ENCODE measurements around the gene NEK6.

NEK6 gene

GRCh38 chr9:124333203-124333579 is 75.4 kb downstream of the NEK6 start:
- Mint-ChIP-seq H3K4me1 (peaks cover 23% of the 10 kb centered on the region), H3K9me3 (peaks cover under 1% of the 10 kb centered on the region), H3K27ac (peak overlapping the region in 2 of 3 experiments; percentile 51 to 61), H3K36me3 (ENCODE audit: low read depth) (peaks cover 35% of the 10 kb centered on the region), H3K4me3 (peak overlapping the region in 1 of 3 experiments; percentile 34), H3K27me3 (ENCODE audit: low read depth) (peaks cover 4% of the 10 kb centered on the region)
- TF ChIP-seq CTCF (IDR thresholded peaks at IDR 0.05; ENCODE audit: unreplicated experiment in 3 of 3) = no peak

GRCh38 chr9:124334568-124335319 is 77.0 kb downstream of the NEK6 start:
- Mint-ChIP-seq H3K4me1 (peaks cover 23% of the 10 kb centered on the region), H3K9me3 (peaks cover 5% of the 10 kb centered on the region), H3K27ac (no peak overlapping the region), H3K4me3 (no peak overlapping the region), H3K27me3 (ENCODE audit: low read depth) (peaks cover 4% of the 10 kb centered on the region), H3K36me3 (ENCODE audit: low read depth) (peaks cover 41% of the 10 kb centered on the region)
- no peak for TF ChIP-seq CTCF (IDR thresholded peaks at IDR 0.05; ENCODE audit: unreplicated experiment in 3 of 3)

GRCh38 chr9:124335320-124335707 is 77.6 kb downstream of the NEK6 start:
- H3K4me3 Mint-ChIP-seq = no peak overlapping the region
- no peak overlapping the region for H3K27ac Mint-ChIP-seq
- H3K9me3 Mint-ChIP-seq = peaks cover 5% of the 10 kb centered on the region
- peaks cover 41% of the 10 kb centered on the region for H3K36me3 Mint-ChIP-seq (ENCODE audit: low read depth)
- peaks cover 17% of the 10 kb centered on the region for H3K4me1 Mint-ChIP-seq
- TF ChIP-seq CTCF (IDR thresholded peaks at IDR 0.05; ENCODE audit: unreplicated experiment in 3 of 3) = no peak
- H3K27me3 Mint-ChIP-seq (ENCODE audit: low read depth) = peaks cover 4% of the 10 kb centered on the region

- peaks cover 37% of the 10 kb centered on the region for H3K36me3 Mint-ChIP-seq (ENCODE audit: low read depth)
- no peak for TF ChIP-seq CTCF (IDR thresholded peaks at IDR 0.05; ENCODE audit: unreplicated experiment in 3 of 3)
- H3K27ac Mint-ChIP-seq = no peak overlapping the region
- peaks cover 9% of the 10 kb centered on the region for H3K4me1 Mint-ChIP-seq
- H3K9me3 Mint-ChIP-seq = peaks cover 5% of the 10 kb centered on the region
- no peak overlapping the region for H3K4me3 Mint-ChIP-seq
- H3K27me3 Mint-ChIP-seq (ENCODE audit: low read depth) = peaks cover 4% of the 10 kb centered on the region
Observed at GRCh38 chr9:124337562-124337961, 79.8 kb downstream of the NEK6 start.

GRCh38 chr9:124339603-124340146 is 81.9 kb downstream of the NEK6 start:
- TF ChIP-seq CTCF (IDR thresholded peaks at IDR 0.05; ENCODE audit: unreplicated experiment in 3 of 3) = no peak
- H3K4me3 Mint-ChIP-seq = no peak overlapping the region
- H3K27me3 Mint-ChIP-seq (ENCODE audit: low read depth) = no peaks in the 10 kb centered on the region
- peaks cover 5% of the 10 kb centered on the region for H3K9me3 Mint-ChIP-seq
- peaks cover 37% of the 10 kb centered on the region for H3K36me3 Mint-ChIP-seq (ENCODE audit: low read depth)
- H3K27ac Mint-ChIP-seq = no peak overlapping the region
- H3K4me1 Mint-ChIP-seq = peaks cover 17% of the 10 kb centered on the region
